SU-DHL-6 (cell line): ENCODE measurements around the gene CCDC136.

Source experiments
- H2AFZ ChIP-seq: fragments of 200-600 bp; sonication (generic); 2 replicates; pipeline ENCODE4 v1.6.1; 2014; ENCODE audit warnings: low read depth, mild to moderate bottlenecking, moderate library complexity, mixed read lengths, antibody characterized with exemption, low read length; ENCODE audit not compliant: severe bottlenecking
- H3F3A ChIP-seq: fragments of 200-600 bp; shearing (Covaris generic); 2 replicates; pipeline ENCODE4 v1.6.0; 2016; ENCODE audit warnings: antibody characterized with exemption, mild to moderate bottlenecking; ENCODE audit not compliant: insufficient read depth
- H3K27ac ChIP-seq: fragments of 200-600 bp; sonication (generic); 2 replicates; pipeline ENCODE4 v1.5.1; 2016; ENCODE audit warnings: low read depth, mild to moderate bottlenecking, low read length, moderate library complexity, mixed read lengths
- H3K27me3 ChIP-seq: fragments of 200-600 bp; sonication (generic), shearing (Covaris generic); 2 replicates; pipeline ENCODE4 v1.6.0; 2014; ENCODE audit warnings: mild to moderate bottlenecking, low read length
- H3K36me3 ChIP-seq: fragments of 200-600 bp; sonication (generic); 2 replicates; pipeline ENCODE4 v1.6.1; 2014; ENCODE audit warnings: mild to moderate bottlenecking, low read length, mixed read lengths
- H3K4me2 ChIP-seq: fragments of 300-600, 200-600 bp; shearing (Covaris generic), sonication (generic); 2 replicates; pipeline ENCODE4 v1.6.0; 2014; ENCODE audit warnings: low read length, low read depth, mild to moderate bottlenecking; ENCODE audit not compliant: poor library complexity, severe bottlenecking
- H3K4me3 ChIP-seq: fragments of 200-600 bp; sonication (generic); 2 replicates; pipeline ENCODE4 v1.5.1; 2014; ENCODE audit warnings: antibody characterized with exemption, low read length, mild to moderate bottlenecking, mixed read lengths; ENCODE audit not compliant: insufficient read depth, poor library complexity, severe bottlenecking
- H3K79me2 ChIP-seq: fragments of 200-600 bp; sonication (generic); 2 replicates; pipeline ENCODE4 v1.6.1; 2014; ENCODE audit warnings: mild to moderate bottlenecking, low read length, moderate library complexity; ENCODE audit not compliant: insufficient read depth
- H3K9ac ChIP-seq: fragments of 200-600 bp; sonication (generic); 2 replicates; pipeline ENCODE4 v1.7.0; 2014; ENCODE audit warnings: mild to moderate bottlenecking, low read length
- H3K9me2 ChIP-seq: fragments of 200-600 bp; sonication (generic); replicated peaks from 2 replicates; pipeline ENCODE4 v1.6.1; 2014; ENCODE audit warnings: low read length; ENCODE audit not compliant: insufficient read depth
- H3K9me3 ChIP-seq: fragments of 200-600 bp; sonication (generic); 2 replicates; pipeline ENCODE4 v1.6.1; 2014; ENCODE audit warnings: low read length, mixed read lengths; ENCODE audit not compliant: insufficient read depth
- H4K20me1 ChIP-seq: fragments of 200-600 bp; sonication (generic); 2 replicates; pipeline ENCODE4 v1.6.1; 2014; ENCODE audit warnings: low read depth, mild to moderate bottlenecking, antibody characterized with exemption, low read length, moderate library complexity, mixed read lengths
- CTCF ChIP-seq: fragments of 200-600 bp; sonication (generic); IDR thresholded peaks from one replicate; pipeline ENCODE4 v1.5.1; 2017; ENCODE audit warnings: antibody characterized with exemption, mild to moderate bottlenecking, low read length, moderate library complexity; ENCODE audit not compliant: insufficient read depth, poor library complexity, severe bottlenecking
- EZH2phosphoT487 ChIP-seq: fragments of 200-600 bp; sonication (generic), shearing (Covaris generic); conservative IDR thresholded peaks from 2 replicates; pipeline ENCODE4 v1.6.1; 2018; ENCODE audit warnings: mild to moderate bottlenecking, antibody characterized with exemption, low read length, moderate library complexity, mixed read lengths

Gene CCDC136

GRCh38 chr7:128757203-128757602 lies 34.6 kb upstream of the CCDC136 start:
- H3F3A ChIP-seq, result peaks cover 5% of the 10 kb centered on the region; the same call in 1 of the 2 replicates
- H4K20me1 ChIP-seq, result no peaks in the 10 kb centered on the region
- H3K9me3 ChIP-seq, result no peaks in the 10 kb centered on the region
- no peak overlapping the region for H3K27ac ChIP-seq
- no peaks in the 10 kb centered on the region for H3K27me3 ChIP-seq
- TF ChIP-seq EZH2phosphoT487, result no peak
- TF ChIP-seq CTCF, result no peak
- no peak overlapping the region for H3K9ac ChIP-seq
- H3K36me3 ChIP-seq, result peaks cover 36% of the 10 kb centered on the region
- peaks cover 3% of the 10 kb centered on the region; the same call in 1 of the 2 replicates for H3K79me2 ChIP-seq
- H3K4me2 ChIP-seq, result no peak overlapping the region
- no peak overlapping the region for H3K4me3 ChIP-seq
- H3K9me2 ChIP-seq, result no peaks in the 10 kb centered on the region
- H2AFZ ChIP-seq, result no peak overlapping the region

- H3K4me3 ChIP-seq, result no peak overlapping the region
- H2AFZ ChIP-seq, result no peak overlapping the region
- peaks cover 30% of the 10 kb centered on the region for H3K36me3 ChIP-seq
- no peaks in the 10 kb centered on the region for H4K20me1 ChIP-seq
- H3K27ac ChIP-seq, result no peak overlapping the region
- no peaks in the 10 kb centered on the region for H3K9me2 ChIP-seq
- TF ChIP-seq CTCF (no peak), EZH2phosphoT487 (no peak)
- H3K27me3 ChIP-seq, result no peaks in the 10 kb centered on the region
- H3K9ac ChIP-seq, result no peak overlapping the region
- H3K4me2 ChIP-seq, result no peak overlapping the region
- H3F3A ChIP-seq, result peaks cover 2% of the 10 kb centered on the region; the same call in 1 of the 2 replicates
- H3K9me3 ChIP-seq, result no peaks in the 10 kb centered on the region
- no peaks in the 10 kb centered on the region; the same call in 1 of the 2 replicates for H3K79me2 ChIP-seq
Measured at GRCh38 chr7:128758553-128758952, 33.2 kb upstream of the CCDC136 start.

GRCh38 chr7:128759242-128759641 lies 32.5 kb upstream of the CCDC136 start:
- TF ChIP-seq EZH2phosphoT487 (no peak), CTCF (no peak)
- H3K79me2 ChIP-seq, result no peaks in the 10 kb centered on the region; the same call in 1 of the 2 replicates
- no peak overlapping the region for H2AFZ ChIP-seq
- H3K9me2 ChIP-seq, result no peaks in the 10 kb centered on the region
- H3K27me3 ChIP-seq, result no peaks in the 10 kb centered on the region
- no peak overlapping the region for H3K27ac ChIP-seq
- no peak overlapping the region for H3K9ac ChIP-seq
- peaks cover 27% of the 10 kb centered on the region for H3K36me3 ChIP-seq
- H3K9me3 ChIP-seq, result no peaks in the 10 kb centered on the region
- H3K4me3 ChIP-seq, result no peak overlapping the region
- peaks cover 2% of the 10 kb centered on the region; the same call in 1 of the 2 replicates for H3F3A ChIP-seq
- no peak overlapping the region for H3K4me2 ChIP-seq
- H4K20me1 ChIP-seq, result no peaks in the 10 kb centered on the region
